ENCODE measurements around the gene IDUA.
A peak's percentile ranks its signal among the peaks of the same experiment; 100 is the strongest.

IDUA gene

DNA sequence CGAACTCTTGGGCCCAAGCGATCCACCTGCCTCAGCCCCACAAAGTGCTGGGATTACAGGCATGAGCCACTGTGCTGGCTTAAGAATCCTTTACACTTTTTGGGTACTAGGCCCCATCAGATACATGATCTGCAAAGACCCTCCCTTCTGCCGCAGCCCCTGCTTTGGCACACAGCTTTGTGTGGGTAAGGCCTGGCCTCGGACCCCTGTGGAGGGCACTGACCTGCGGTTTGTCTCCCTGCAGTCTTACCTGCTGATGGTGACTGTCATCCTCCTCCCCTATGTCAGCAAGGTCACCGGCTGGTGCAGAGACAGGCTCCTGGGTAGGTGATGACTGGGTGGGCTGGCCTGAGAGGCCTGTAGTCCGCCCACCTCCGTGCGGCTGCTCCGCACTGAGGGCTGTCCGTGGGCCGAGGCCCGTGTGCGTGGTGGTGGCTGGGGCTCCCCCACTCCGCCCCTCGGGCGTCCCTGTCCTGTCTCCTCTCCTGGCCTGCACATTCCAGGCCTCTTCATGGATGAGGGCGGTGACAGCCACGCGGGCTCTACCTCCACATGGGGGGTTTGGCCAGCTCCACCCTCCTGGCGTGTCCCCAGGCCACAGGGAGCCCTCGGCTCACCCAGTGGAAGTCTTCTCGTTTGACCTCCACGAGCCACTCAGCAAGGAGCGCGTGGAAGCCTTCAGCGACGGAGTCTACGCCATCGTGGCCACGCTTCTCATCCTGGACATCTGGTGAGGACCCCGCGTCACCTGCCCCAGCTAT, 31.5 kb upstream of the IDUA start:
- TF ChIP-seq, protein P1, sequence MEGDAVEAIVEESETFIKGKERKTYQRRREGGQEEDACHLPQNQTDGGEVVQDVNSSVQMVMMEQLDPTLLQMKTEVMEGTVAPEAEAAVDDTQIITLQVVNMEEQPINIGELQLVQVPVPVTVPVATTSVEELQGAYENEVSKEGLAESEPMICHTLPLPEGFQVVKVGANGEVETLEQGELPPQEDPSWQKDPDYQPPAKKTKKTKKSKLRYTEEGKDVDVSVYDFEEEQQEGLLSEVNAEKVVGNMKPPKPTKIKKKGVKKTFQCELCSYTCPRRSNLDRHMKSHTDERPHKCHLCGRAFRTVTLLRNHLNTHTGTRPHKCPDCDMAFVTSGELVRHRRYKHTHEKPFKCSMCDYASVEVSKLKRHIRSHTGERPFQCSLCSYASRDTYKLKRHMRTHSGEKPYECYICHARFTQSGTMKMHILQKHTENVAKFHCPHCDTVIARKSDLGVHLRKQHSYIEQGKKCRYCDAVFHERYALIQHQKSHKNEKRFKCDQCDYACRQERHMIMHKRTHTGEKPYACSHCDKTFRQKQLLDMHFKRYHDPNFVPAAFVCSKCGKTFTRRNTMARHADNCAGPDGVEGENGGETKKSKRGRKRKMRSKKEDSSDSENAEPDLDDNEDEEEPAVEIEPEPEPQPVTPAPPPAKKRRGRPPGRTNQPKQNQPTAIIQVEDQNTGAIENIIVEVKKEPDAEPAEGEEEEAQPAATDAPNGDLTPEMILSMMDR (IDR thresholded peaks at IDR 0.05; ENCODE audit: low read depth, low read length), result no peak

DNA sequence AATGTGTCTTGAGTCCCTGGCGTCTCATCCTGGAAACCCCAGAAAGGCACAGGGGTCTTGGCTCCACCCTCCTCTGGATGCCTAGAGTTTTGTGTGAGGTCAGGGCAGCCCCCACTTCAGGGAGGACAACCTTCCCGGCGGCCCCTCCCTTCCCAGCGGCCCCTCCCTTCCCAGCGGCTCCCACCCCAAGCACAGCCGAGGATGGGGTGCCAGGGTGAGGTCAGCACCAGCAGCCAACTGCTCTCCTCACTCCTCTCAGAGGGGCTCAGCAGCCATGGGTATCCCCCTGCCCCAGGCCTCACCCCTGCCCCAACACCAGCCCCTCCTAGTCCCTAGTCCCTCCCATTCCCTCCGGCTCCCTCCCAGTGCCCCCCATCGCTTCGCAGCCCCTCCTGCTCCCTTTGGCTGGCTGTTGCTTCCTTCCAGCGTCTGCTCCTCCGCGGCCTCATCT, 30.9 kb upstream of the IDUA start:
- no peaks in the 10 kb centered on the region for H3K27me3 ChIP-seq (ENCODE audit: insufficient read depth, low read depth, severe bottlenecking)
- no peaks in the 10 kb centered on the region for H3K9me3 ChIP-seq (ENCODE audit: severe bottlenecking)
- H3K27ac ChIP-seq, result no peak overlapping the region
- TF ChIP-seq, protein P1 (IDR thresholded peaks at IDR 0.05; ENCODE audit: low read depth, low read length), result no peak
- no peak overlapping the region for H3K4me3 ChIP-seq (ENCODE audit: low read depth, low read length)
- peak; percentile 9 for DNase-seq
- peaks cover 10% of the 10 kb centered on the region for H3K36me3 ChIP-seq

More for the DNA sequence above, 31.5 kb upstream of the IDUA start:
- Histone ChIP-seq H3K4me3 (ENCODE audit: low read depth, low read length) (no peak overlapping the region), H3K9me3 (ENCODE audit: severe bottlenecking) (no peaks in the 10 kb centered on the region), H3K27ac (no peak overlapping the region), H3K27me3 (ENCODE audit: insufficient read depth, low read depth, severe bottlenecking) (no peaks in the 10 kb centered on the region), H3K36me3 (peaks cover 10% of the 10 kb centered on the region)
- DNase-seq, result no peak

DNA sequence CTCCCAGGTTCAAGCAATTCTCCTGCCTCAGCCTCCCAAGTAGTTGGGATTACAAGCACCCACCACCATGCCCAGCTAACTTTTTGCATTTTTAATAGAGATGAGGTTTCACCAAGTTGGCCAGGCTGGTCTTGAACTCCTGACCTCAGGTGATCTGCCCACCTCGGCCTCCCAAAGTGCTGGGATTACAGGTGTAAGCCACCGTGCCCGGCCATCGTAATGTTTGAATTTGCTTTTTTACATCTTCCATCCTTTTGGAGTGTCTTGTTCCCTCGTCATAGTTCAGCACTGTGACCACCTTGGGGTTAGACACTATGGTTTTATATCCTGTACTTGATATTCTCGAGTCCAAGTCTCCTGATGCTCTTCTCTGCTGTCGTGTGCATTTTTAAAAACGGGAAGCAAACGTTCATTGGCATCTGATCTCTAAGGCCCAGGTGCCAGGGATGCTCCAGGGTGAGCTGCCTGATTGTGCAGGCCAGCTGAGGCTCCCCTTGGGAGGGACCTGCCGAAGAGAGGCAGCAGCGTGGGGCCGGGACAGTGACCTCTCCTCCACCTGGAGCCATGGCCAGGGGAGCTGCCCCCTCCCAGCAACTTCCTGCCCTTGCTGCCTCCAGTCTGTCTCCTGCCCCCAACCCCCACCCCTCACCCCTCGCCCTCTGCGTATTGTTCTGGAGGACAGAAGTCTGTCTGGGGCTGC, 30.2 kb upstream of the IDUA start:
- Histone ChIP-seq H3K4me3 (ENCODE audit: low read depth, low read length) (no peak overlapping the region), H3K36me3 (peaks cover 14% of the 10 kb centered on the region), H3K27ac (no peak overlapping the region), H3K9me3 (ENCODE audit: severe bottlenecking) (no peaks in the 10 kb centered on the region), H3K27me3 (ENCODE audit: insufficient read depth, low read depth, severe bottlenecking) (no peaks in the 10 kb centered on the region)
- DNase-seq, result no peak
- TF ChIP-seq, protein P1 (IDR thresholded peaks at IDR 0.05; ENCODE audit: low read depth, low read length), result no peak

DNA sequence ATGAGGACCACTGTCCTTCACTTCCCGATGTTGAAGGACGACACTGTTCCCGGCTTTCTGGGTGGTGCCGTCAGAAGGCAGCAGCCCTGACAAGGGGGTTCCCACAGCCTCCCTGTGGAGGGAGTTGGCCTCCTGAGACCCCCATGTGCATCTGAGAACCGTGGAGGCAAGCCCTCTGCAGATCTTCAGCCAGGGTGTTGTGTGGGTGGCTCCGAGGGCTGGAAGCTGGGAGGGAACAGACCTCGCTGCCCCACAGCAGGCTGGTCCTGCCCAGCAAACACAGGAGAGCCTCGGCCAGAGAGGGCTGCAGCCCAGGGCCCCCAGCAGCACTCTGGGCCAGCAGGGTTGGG, 29.6 kb upstream of the IDUA start:
- H3K27ac ChIP-seq, result no peak overlapping the region
- no peaks in the 10 kb centered on the region for H3K27me3 ChIP-seq (ENCODE audit: insufficient read depth, low read depth, severe bottlenecking)
- TF ChIP-seq, protein P1 (IDR thresholded peaks at IDR 0.05; ENCODE audit: low read depth, low read length), result no peak
- no peak overlapping the region for H3K4me3 ChIP-seq (ENCODE audit: low read depth, low read length)
- H3K9me3 ChIP-seq (ENCODE audit: severe bottlenecking), result no peaks in the 10 kb centered on the region
- H3K36me3 ChIP-seq, result peaks cover 16% of the 10 kb centered on the region
- no peak for DNase-seq

DNA sequence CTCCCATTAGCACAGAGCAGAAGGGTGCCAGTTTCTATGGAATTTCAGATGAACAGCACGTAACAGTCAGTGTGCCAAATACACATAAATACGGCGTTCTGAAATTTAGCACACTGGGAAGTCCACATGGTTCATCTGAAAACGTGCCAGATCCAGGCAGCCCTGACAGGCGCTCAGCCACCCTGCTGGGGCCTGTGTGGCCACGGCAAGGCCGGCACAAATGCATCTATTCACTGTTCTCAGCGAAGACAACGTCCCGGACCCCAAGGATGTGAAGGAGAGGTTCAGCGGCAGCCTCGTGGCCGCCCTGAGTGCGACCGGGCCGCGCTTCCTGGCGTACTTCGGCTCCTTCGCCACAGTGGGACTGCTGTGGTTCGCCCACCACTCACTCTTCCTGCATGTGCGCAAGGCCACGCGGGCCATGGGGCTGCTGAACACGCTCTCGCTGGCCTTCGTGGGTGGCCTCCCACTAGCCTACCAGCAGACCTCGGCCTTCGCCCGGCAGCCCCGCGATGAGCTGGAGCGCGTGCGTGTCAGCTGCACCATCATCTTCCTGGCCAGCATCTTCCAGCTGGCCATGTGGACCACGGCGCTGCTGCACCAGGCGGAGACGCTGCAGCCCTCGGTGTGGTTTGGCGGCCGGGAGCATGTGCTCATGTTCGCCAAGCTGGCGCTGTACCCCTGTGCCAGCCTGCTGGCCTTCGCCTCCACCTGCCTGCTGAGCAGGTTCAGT, 29.1 kb upstream of the IDUA start:
- peaks cover 16% of the 10 kb centered on the region for H3K36me3 ChIP-seq
- TF ChIP-seq, protein P1 (IDR thresholded peaks at IDR 0.05; ENCODE audit: low read depth, low read length), result no peak
- H3K4me3 ChIP-seq (ENCODE audit: low read depth, low read length), result no peak overlapping the region
- no peaks in the 10 kb centered on the region for H3K27me3 ChIP-seq (ENCODE audit: insufficient read depth, low read depth, severe bottlenecking)
- H3K9me3 ChIP-seq (ENCODE audit: severe bottlenecking), result no peaks in the 10 kb centered on the region
- DNase-seq, result no peak
- H3K27ac ChIP-seq, result no peak overlapping the region
